Measurements from ENCODE around the gene DCUN1D2. TPM values are rescaled to one million over a fixed set of nuclear protein-coding genes. Genes with fewer than 3 reads are reported as not detected.
A peak's percentile ranks its signal among the peaks of the same experiment; 100 is the strongest.

The DCUN1D2 gene
- total RNA-seq, 6 donors from 2014 or later: 10.1 to 53.4 (median 26.5) TPM

DNA sequence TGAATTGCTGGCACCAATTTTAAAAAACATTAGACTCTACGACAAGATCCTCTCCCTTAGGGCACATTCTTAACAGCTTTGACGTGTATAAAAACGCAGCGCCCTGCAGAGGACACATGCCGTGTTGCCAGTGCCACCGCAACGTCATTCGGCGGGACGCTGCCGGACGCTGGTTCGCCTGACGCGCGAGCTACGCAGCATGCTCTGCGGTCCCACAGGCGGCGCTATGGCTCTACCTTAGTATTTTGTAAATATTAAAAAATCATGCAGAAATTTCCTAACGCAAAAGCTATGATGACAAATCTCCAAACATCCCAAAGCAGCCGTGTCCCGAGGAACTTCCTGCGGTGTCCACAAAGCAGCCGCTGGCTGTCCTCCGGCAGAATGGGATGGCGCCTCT, 33.0 kb downstream of the DCUN1D2 start:
- Histone ChIP-seq H3K27me3 (no peaks in the 10 kb centered on the region), H3K4me1 (no peaks in the 10 kb centered on the region), H3K36me3 (peaks cover 6 to 84% (median 53%) of the 10 kb centered on the region in 4 donors), H3K4me3 (no peak overlapping the region), H3K27ac (no peak overlapping the region), H3K9me3 (no peaks in the 10 kb centered on the region)
- WGBS, 2 donors: 95% methylated on average over 27 of the region's 27 CpGs
- TF ChIP-seq POLR2AphosphoS5 (IDR thresholded peaks at IDR 0.05) (no peak), EP300 (IDR thresholded peaks at IDR 0.05) (no peak), POLR2A (IDR thresholded peaks at IDR 0.05) (no peak)
- TF ChIP-seq, protein P1, sequence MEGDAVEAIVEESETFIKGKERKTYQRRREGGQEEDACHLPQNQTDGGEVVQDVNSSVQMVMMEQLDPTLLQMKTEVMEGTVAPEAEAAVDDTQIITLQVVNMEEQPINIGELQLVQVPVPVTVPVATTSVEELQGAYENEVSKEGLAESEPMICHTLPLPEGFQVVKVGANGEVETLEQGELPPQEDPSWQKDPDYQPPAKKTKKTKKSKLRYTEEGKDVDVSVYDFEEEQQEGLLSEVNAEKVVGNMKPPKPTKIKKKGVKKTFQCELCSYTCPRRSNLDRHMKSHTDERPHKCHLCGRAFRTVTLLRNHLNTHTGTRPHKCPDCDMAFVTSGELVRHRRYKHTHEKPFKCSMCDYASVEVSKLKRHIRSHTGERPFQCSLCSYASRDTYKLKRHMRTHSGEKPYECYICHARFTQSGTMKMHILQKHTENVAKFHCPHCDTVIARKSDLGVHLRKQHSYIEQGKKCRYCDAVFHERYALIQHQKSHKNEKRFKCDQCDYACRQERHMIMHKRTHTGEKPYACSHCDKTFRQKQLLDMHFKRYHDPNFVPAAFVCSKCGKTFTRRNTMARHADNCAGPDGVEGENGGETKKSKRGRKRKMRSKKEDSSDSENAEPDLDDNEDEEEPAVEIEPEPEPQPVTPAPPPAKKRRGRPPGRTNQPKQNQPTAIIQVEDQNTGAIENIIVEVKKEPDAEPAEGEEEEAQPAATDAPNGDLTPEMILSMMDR (IDR thresholded peaks at IDR 0.05): no peak
- peak in 1 of 2 donors; percentile 79 for DNase-seq
- no peak for ATAC-seq (ENCODE audit: low FRiP score in 2 of 2)

GRCh38 chr13:113456116-113456702, 34.3 kb downstream of the DCUN1D2 start:
- ATAC-seq (ENCODE audit: low FRiP score in 2 of 2) (no peak), DNase-seq (no peak)
- Histone ChIP-seq H3K27me3 (no peaks in the 10 kb centered on the region), H3K27ac (no peak overlapping the region), H3K4me1 (no peaks in the 10 kb centered on the region), H3K36me3 (peaks cover 6 to 74% (median 53%) of the 10 kb centered on the region in 4 donors), H3K9me3 (no peaks in the 10 kb centered on the region), H3K4me3 (no peak overlapping the region)
- WGBS, 2 donors: 83 to 96% methylated on average over 1 to 16 of the region's 16 CpGs
- TF ChIP-seq, protein P1 (IDR thresholded peaks at IDR 0.05): no peak
- TF ChIP-seq POLR2A (IDR thresholded peaks at IDR 0.05): no peak
- no peak for TF ChIP-seq EP300 (IDR thresholded peaks at IDR 0.05)
- TF ChIP-seq POLR2AphosphoS5 (IDR thresholded peaks at IDR 0.05): no peak

DNA sequence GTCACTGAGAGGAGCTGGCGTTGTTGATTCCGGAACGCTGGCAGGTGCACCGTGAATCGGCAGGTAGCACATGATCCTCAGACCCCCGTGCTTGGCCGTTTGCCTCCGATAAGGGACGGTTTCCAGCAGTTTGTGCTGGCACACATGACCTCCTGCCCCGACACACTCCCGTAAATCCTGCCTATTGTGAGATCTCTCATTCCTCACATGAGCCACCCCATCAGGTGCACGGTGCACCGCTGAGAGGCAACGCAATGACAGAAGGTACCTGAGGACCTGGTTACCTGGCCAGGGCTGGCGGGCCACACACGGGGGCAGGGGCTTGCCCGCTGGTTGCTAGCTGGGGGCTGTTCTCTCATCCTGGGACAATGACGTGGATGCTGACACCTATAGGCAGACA, 35.1 kb downstream of the DCUN1D2 start:
- Histone ChIP-seq H3K27ac (no peak overlapping the region), H3K36me3 (peaks cover 3 to 65% (median 47%) of the 10 kb centered on the region in 4 donors), H3K27me3 (no peaks in the 10 kb centered on the region), H3K4me1 (no peaks in the 10 kb centered on the region), H3K4me3 (no peak overlapping the region), H3K9me3 (no peaks in the 10 kb centered on the region)
- ATAC-seq (ENCODE audit: low FRiP score in 2 of 2) (no peak), DNase-seq (no peak)
- TF ChIP-seq POLR2AphosphoS5 (IDR thresholded peaks at IDR 0.05) (no peak), POLR2A (IDR thresholded peaks at IDR 0.05) (no peak), EP300 (IDR thresholded peaks at IDR 0.05) (no peak)
- TF ChIP-seq, protein P1 (IDR thresholded peaks at IDR 0.05): no peak
- 89 to 93% methylated on average over 12 to 18 of the region's 18 CpGs for WGBS, 2 donors

DNA sequence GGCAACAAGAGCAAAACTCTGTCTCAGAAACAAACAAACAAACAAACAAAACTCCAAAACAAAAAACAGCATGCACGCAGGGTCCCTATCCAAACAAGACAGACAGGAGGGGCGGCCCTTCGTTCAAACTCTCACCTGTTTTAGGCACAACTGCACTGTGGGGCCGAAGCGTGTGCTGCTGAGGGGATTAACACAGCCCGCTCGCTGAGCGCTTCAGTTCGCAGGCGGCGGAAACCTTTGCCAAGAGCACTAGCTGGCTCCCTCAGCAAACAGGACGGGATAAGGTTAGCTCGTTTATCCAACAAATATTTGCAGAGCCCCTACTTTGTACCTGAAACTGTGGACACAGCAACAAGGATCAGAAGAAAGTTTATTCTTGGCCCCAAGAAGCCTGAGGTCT, 35.6 kb downstream of the DCUN1D2 start:
- ATAC-seq (ENCODE audit: low FRiP score in 2 of 2): no peak
- DNase-seq: no peak
- WGBS, 2 donors: 86 to 91% methylated on average over 13 of the region's 13 CpGs
- H3K27ac ChIP-seq: no peak overlapping the region
- TF ChIP-seq, protein P1 (IDR thresholded peaks at IDR 0.05): no peak
- TF ChIP-seq POLR2AphosphoS5 (IDR thresholded peaks at IDR 0.05) (no peak), EP300 (IDR thresholded peaks at IDR 0.05) (no peak), POLR2A (IDR thresholded peaks at IDR 0.05) (no peak)
- peaks cover 3 to 61% (median 43%) of the 10 kb centered on the region in 4 donors for H3K36me3 ChIP-seq
- no peaks in the 10 kb centered on the region for H3K9me3 ChIP-seq
- H3K4me3 ChIP-seq: no peak overlapping the region
- peaks cover 1 to 3% (median 2%) of the 10 kb centered on the region in 4 donors for H3K4me1 ChIP-seq
- H3K27me3 ChIP-seq: no peaks in the 10 kb centered on the region

Measured in upper lobe of left lung (tissue), 6 donors.